Psoas muscle (tissue), 8 donors: Measurements from ENCODE around the gene ACTN4. TPM values are rescaled to one million over a fixed set of nuclear protein-coding genes. Genes with fewer than 3 reads are reported as not detected.
"Not testable (repeated sequence)": the region's sequence is repeated elsewhere in the genome, so short reads cannot be mapped to it uniquely, and the experiment has no call there.

Experiments used
- ATAC-seq, 4 donors: fragments of 200-7000 bp; cut with Tn5 transposase; one replicate each; pipeline ENCODE4 v1.9.1; 2020; ENCODE audit warnings: moderate library complexity in 3 of 4, mild to moderate bottlenecking in 2 of 4
- DNase-seq, 2 donors: peaks; one replicate each; pipeline ENCODE4 v3.0.0-alpha.2; 2020
- H3K27ac ChIP-seq: fragments of 200-600 bp; one replicate; pipeline ENCODE4 v1.8.0; 2022
- H3K27me3 ChIP-seq, 3 donors: fragments of 200-600 bp in 1 of 3; one replicate each; pipeline versions ENCODE4 v1.6.1 to v1.8.0; 2013 to 2022; ENCODE audit warnings: low read length in 2 of 3, mild to moderate bottlenecking in 2 of 3, moderate library complexity in 1 of 3; ENCODE audit not compliant: insufficient read depth in 3 of 3
- H3K36me3 ChIP-seq, 2 donors: fragments of 200-600 bp in 1 of 2; one replicate each; pipeline versions ENCODE4 v1.6.1 to v1.8.0; 2013 to 2022; ENCODE audit warnings: low read depth in 1 of 2, mild to moderate bottlenecking in 1 of 2, moderate library complexity in 1 of 2; ENCODE audit not compliant: insufficient read depth in 1 of 2
- H3K4me1 ChIP-seq: fragments of 200-600 bp; one replicate; pipeline ENCODE4 v1.8.0; 2022
- H3K4me3 ChIP-seq: fragments of 200-600 bp; one replicate; pipeline ENCODE4 v1.8.0; 2022; ENCODE audit warnings: mild to moderate bottlenecking
- H3K9me3 ChIP-seq: fragments of 200-600 bp; one replicate; pipeline ENCODE4 v1.8.0; 2022
- CTCF ChIP-seq: fragments of 200-600 bp; IDR thresholded peaks from one replicate; pipeline ENCODE4 v1.8.0; 2022; ENCODE audit warnings: antibody characterized with exemption
- WGBS, 3 donors: extraction: QIAGEN DNeasy Blood & Tissue Kit; methylation state at CpG; one replicate each; pipeline versions ENCODE4 v1.1.6 to v1.1.7; 2013; 5-methylcytosine and 5-hydroxymethylcytosine counted together
- intact Hi-C, 2 donors: fragments of 100-400 bp; cut with DNase I; formaldehyde crosslinking; loops; one replicate each; pipeline versions ENCODE4 v1.11.0 to v1.14.2; 2022
- polyA plus RNA-seq, 3 donors: library from polyadenylated mRNA; stranded (reverse); fragments of 200-250 nt; gene quantifications; one replicate each; pipeline ENCODE4 v1.2.3, GENCODE V29; 2013
- total RNA-seq, 4 donors: library from RNA; stranded (reverse); fragmentation: NEBNext Ultra II Directional in 2 of 4; extraction: Animal tissue kit (Norgen Biotek cat#: 25700) in 2 of 4; gene quantifications; one replicate each; pipeline versions ENCODE4 v1.2.1 to v1.2.4, GENCODE V29; 2021 to 2023
- donor health status: healthy with polysubstance abuse.
- donor health status: DM: no; HTN: no; CAD: no; lungs with moderate emphysema.
- donor health status: Bipolar disorder and iron deficiency.
- donor health status: healthy.
- donor health status: DM: yes; HTN: yes; CAD: no.
- donor health status: DM: no; HTN: no; CAD: no.
- donor health status: DM: no; HTN: no; CAD: no.
- donor health status: DM: yes; HTN: yes; CAD: no.

The ACTN4 gene
- total and polyA plus RNA-seq, 7 donors: 38.3 to 127 (median 79.9) TPM

GRCh38 chr19:38745316-38745715, 97.9 kb downstream of the ACTN4 start:
- ATAC-seq (no peak), DNase-seq (no peak)
- Histone ChIP-seq H3K4me3 (no peak overlapping the region), H3K9me3 (no peaks in the 10 kb centered on the region), H3K4me1 (no peaks in the 10 kb centered on the region), H3K27me3 (no peaks in the 10 kb centered on the region), H3K36me3 (no peaks in the 10 kb centered on the region), H3K27ac (no peak overlapping the region)
- TF ChIP-seq CTCF: no peak
- intact Hi-C loops: no loop called here
- WGBS, 3 donors: 80 to 91% (median 84%) methylated on average over 7 of the region's 7 CpGs

GRCh38 chr19:38753783-38754182, 106.3 kb downstream of the ACTN4 start:
- H3K27me3 ChIP-seq, H3K9me3 ChIP-seq, H3K27ac ChIP-seq, H3K4me3 ChIP-seq, DNase-seq, ATAC-seq, H3K36me3 ChIP-seq, H3K4me1 ChIP-seq, intact Hi-C loops: not testable (repeated sequence)
- 80 to 83% (median 83%) methylated on average over 3 of the region's 3 CpGs for WGBS, 3 donors

- H3K4me1 ChIP-seq, H3K4me3 ChIP-seq, H3K27me3 ChIP-seq, H3K36me3 ChIP-seq, intact Hi-C loops, H3K9me3 ChIP-seq, H3K27ac ChIP-seq, ATAC-seq, DNase-seq: not testable (repeated sequence)
- WGBS, 3 donors: 81 to 86% (median 83%) methylated on average over 1 to 2 of the region's 2 CpGs
Measured at GRCh38 chr19:38754196-38754595, 106.7 kb downstream of the ACTN4 start.

GRCh38 chr19:38759590-38760003, 112.1 kb downstream of the ACTN4 start:
- Histone ChIP-seq H3K36me3 (no peaks in the 10 kb centered on the region), H3K9me3 (no peaks in the 10 kb centered on the region), H3K4me3 (no peak overlapping the region), H3K27ac (no peak overlapping the region), H3K27me3 (no peaks in the 10 kb centered on the region), H3K4me1 (no peaks in the 10 kb centered on the region)
- no peak for TF ChIP-seq CTCF
- intact Hi-C loops: no loop called here
- ATAC-seq (no peak), DNase-seq (peak in 1 of 2 donors; percentile 3)
- WGBS, 3 donors: 37 to 72% (median 52%) methylated on average over 10 of the region's 10 CpGs

GRCh38 chr19:38760805-38761517, 113.5 kb downstream of the ACTN4 start:
- not testable (repeated sequence) for H3K4me1 ChIP-seq

GRCh38 chr19:38761884-38762389, 114.5 kb downstream of the ACTN4 start:
- 92 to 94% (median 93%) methylated on average over 9 of the region's 9 CpGs for WGBS, 3 donors
- peak in 1 of 2 donors; percentile 6 for DNase-seq
- H3K9me3 ChIP-seq, H3K27ac ChIP-seq, intact Hi-C loops, H3K4me3 ChIP-seq, H3K4me1 ChIP-seq, H3K36me3 ChIP-seq, ATAC-seq, H3K27me3 ChIP-seq: not testable (repeated sequence)

More at GRCh38 chr19:38760805-38761517, 113.5 kb downstream of the ACTN4 start:
- H3K27ac ChIP-seq, H3K4me3 ChIP-seq, intact Hi-C loops, H3K9me3 ChIP-seq, ATAC-seq, H3K36me3 ChIP-seq, H3K27me3 ChIP-seq: not testable (repeated sequence)
- peak in 1 of 2 donors; percentile 4 for DNase-seq
- WGBS, 3 donors: 76 to 92% (median 91%) methylated on average over 6 of the region's 6 CpGs
